Stomach (tissue), 4 donors: Measurements from ENCODE around the gene TWF2.

Source experiments
- CTCF ChIP-seq, 7 experiments: fragments of 450-650 bp in 4 of 7; fragments of 200-600 bp in 3 of 7; sonication (generic) in 3 of 7; IDR thresholded peaks; one replicate each; pipeline ENCODE4 v1.5.1; 2016 to 2019; ENCODE audit warnings: antibody characterized with exemption in 7 of 7, control low read depth in 2 of 7, mild to moderate bottlenecking in 1 of 7
- POLR2A ChIP-seq, 4 donors: fragments of 450-650 bp; IDR thresholded peaks; one replicate each; pipeline ENCODE4 v1.6.1; 2016; ENCODE audit warnings: antibody characterized with exemption in 4 of 4, control low read depth in 2 of 4, mild to moderate bottlenecking in 1 of 4, moderate library complexity in 1 of 4

- TF ChIP-seq POLR2A (IDR thresholded peaks at IDR 0.05): no peak
- TF ChIP-seq CTCF (IDR thresholded peaks at IDR 0.05): no peak
These were observed 44.3 kb upstream of the TWF2 start for GRCh38 chr3:52283306-52283705.
